Measurements from ENCODE around the gene RRBP1. TPM values are rescaled to one million over a fixed set of nuclear protein-coding genes. Genes with fewer than 3 reads are reported as not detected.

Gene RRBP1
- total and polyA plus RNA-seq, 7 experiments from 2014 or later = 4.1 to 73.9 (median 28.1) TPM

GRCh38 chr20:17648791-17649730 lies 33.0 kb downstream of the RRBP1 start:
- Mint-ChIP-seq H3K9me3 (no peaks in the 10 kb centered on the region), H3K27ac (peak overlapping the region in 3 of 9 donors; percentile 67 to 85 (median 72)), H3K27me3 (no peaks in the 10 kb centered on the region), H3K4me3 (peak overlapping the region in 2 of 10 donors; percentile 25 to 28), H3K4me1 (peaks cover 4 to 15% (median 8%) of the 10 kb centered on the region in 7 donors), H3K36me3 (no peaks in the 10 kb centered on the region)
- ChIA-PET CTCF (interaction anchor here (0.9 to 3.1 kb wide), 2 partner anchors 108 to 112 kb away, joined by 3 to 9 read pairs; no protein-coding TSS in a partner anchor), POLR2A (interaction anchor here (0.8 kb wide), 1 partner anchor 77 kb away, joined by 3 read pairs; no protein-coding TSS in a partner anchor)
- Histone ChIP-seq H3K9me3 (ENCODE audit: control insufficient read depth in 2 of 3, low read length in 3 of 3) (no peaks in the 10 kb centered on the region), H3K27ac (ENCODE audit: low read depth, low read length) (no peak overlapping the region), H3K27me3 (ENCODE audit: control insufficient read depth in 2 of 2, insufficient read depth in 2 of 2, low read length in 2 of 2) (no peaks in the 10 kb centered on the region), H3K36me3 (ENCODE audit: control insufficient read depth in 2 of 3, insufficient read depth in 3 of 3, low read length in 3 of 3) (no peaks in the 10 kb centered on the region), H3K4me1 (ENCODE audit: control insufficient read depth in 2 of 2, insufficient read depth in 2 of 2, low read length in 2 of 2) (no peaks in the 10 kb centered on the region), H3K4me3 (ENCODE audit: low read length) (no peak overlapping the region)
- ATAC-seq = peak; percentile 67
- intact Hi-C loops (cut with micrococcal nuclease) = loop anchor here (1.0 to 2.0 kb wide), 3 partner anchors 78 to 145 kb away; partner anchors contain the start of gene DSTN (in 1 of the 2)
- DNase-seq = peak in 7 of 9 donors; percentile 14 to 54 (median 30)

- no peak for DNase-seq
- H3K27me3 ChIP-seq (ENCODE audit: control insufficient read depth in 2 of 2, insufficient read depth in 2 of 2, low read length in 2 of 2) = no peaks in the 10 kb centered on the region
- no peak for ATAC-seq
- ChIA-PET POLR2A (no interaction called here), CTCF (interaction anchor here (3.1 kb wide), 1 partner anchor 111 kb away, joined by 9 read pairs; no protein-coding TSS in a partner anchor)
- Mint-ChIP-seq H3K27me3 (no peaks in the 10 kb centered on the region), H3K36me3 (no peaks in the 10 kb centered on the region), H3K4me3 (no peak overlapping the region), H3K9me3 (no peaks in the 10 kb centered on the region), H3K4me1 (peaks cover 4 to 15% (median 8%) of the 10 kb centered on the region in 7 donors), H3K27ac (peak overlapping the region in 1 of 9 donors; percentile 72)
- intact Hi-C loops (cut with micrococcal nuclease) = loop anchor here in 1 of 2 donors (2.0 kb wide), 1 partner anchor 77 kb away; the partner anchor contains the start of gene DSTN
- H3K36me3 ChIP-seq (ENCODE audit: control insufficient read depth in 2 of 3, insufficient read depth in 3 of 3, low read length in 3 of 3) = no peaks in the 10 kb centered on the region
- H3K4me3 ChIP-seq (ENCODE audit: low read length) = no peak overlapping the region
- H3K9me3 ChIP-seq (ENCODE audit: control insufficient read depth in 2 of 3, low read length in 3 of 3) = no peaks in the 10 kb centered on the region
- H3K4me1 ChIP-seq (ENCODE audit: control insufficient read depth in 2 of 2, insufficient read depth in 2 of 2, low read length in 2 of 2) = no peaks in the 10 kb centered on the region
- no peak overlapping the region for H3K27ac ChIP-seq (ENCODE audit: low read depth, low read length)
Observed at GRCh38 chr20:17648315-17648646, 33.8 kb downstream of the RRBP1 start.

GRCh38 chr20:17647391-17648314 lies 34.4 kb downstream of the RRBP1 start:
- ChIA-PET POLR2A (interaction anchor here (0.8 kb wide), 1 partner anchor 77 kb away, joined by 3 read pairs; no protein-coding TSS in a partner anchor), CTCF (interaction anchor here (0.7 to 3.1 kb wide), 2 partner anchors 81 to 111 kb away, joined by 3 to 9 read pairs; no protein-coding TSS in a partner anchor)
- DNase-seq (no peak), ATAC-seq (no peak)
- H3K4me1 ChIP-seq (ENCODE audit: control insufficient read depth in 2 of 2, insufficient read depth in 2 of 2, low read length in 2 of 2) = no peaks in the 10 kb centered on the region
- peaks cover 0 to 2% (median 0%) of the 10 kb centered on the region in 5 donors for H3K36me3 Mint-ChIP-seq
- no peak overlapping the region for H3K4me3 Mint-ChIP-seq
- no peaks in the 10 kb centered on the region for H3K27me3 ChIP-seq (ENCODE audit: control insufficient read depth in 2 of 2, insufficient read depth in 2 of 2, low read length in 2 of 2)
- no peak overlapping the region for H3K4me3 ChIP-seq (ENCODE audit: low read length)
- peak overlapping the region in 1 of 9 donors; percentile 65 for H3K27ac Mint-ChIP-seq
- no peaks in the 10 kb centered on the region for H3K9me3 Mint-ChIP-seq
- H3K4me1 Mint-ChIP-seq = peaks cover 4 to 15% (median 8%) of the 10 kb centered on the region in 7 donors
- intact Hi-C loops (cut with micrococcal nuclease) = loop anchor here in 1 of 2 donors (2.0 kb wide), 1 partner anchor 77 kb away; the partner anchor contains the start of gene DSTN
- H3K27me3 Mint-ChIP-seq = no peaks in the 10 kb centered on the region
- H3K36me3 ChIP-seq (ENCODE audit: control insufficient read depth in 2 of 3, insufficient read depth in 3 of 3, low read length in 3 of 3) = peaks cover 0 to 5% (median 0%) of the 10 kb centered on the region in 3 experiments
- H3K9me3 ChIP-seq (ENCODE audit: control insufficient read depth in 2 of 3, low read length in 3 of 3) = no peaks in the 10 kb centered on the region
- no peak overlapping the region for H3K27ac ChIP-seq (ENCODE audit: low read depth, low read length)

- Histone ChIP-seq H3K9me3 (ENCODE audit: control insufficient read depth in 2 of 3, low read length in 3 of 3) (no peaks in the 10 kb centered on the region), H3K27me3 (ENCODE audit: control insufficient read depth in 2 of 2, insufficient read depth in 2 of 2, low read length in 2 of 2) (no peaks in the 10 kb centered on the region), H3K27ac (ENCODE audit: low read depth, low read length) (no peak overlapping the region), H3K36me3 (ENCODE audit: control insufficient read depth in 2 of 3, insufficient read depth in 3 of 3, low read length in 3 of 3) (peaks cover 0 to 10% (median 0%) of the 10 kb centered on the region in 3 experiments), H3K4me1 (ENCODE audit: control insufficient read depth in 2 of 2, insufficient read depth in 2 of 2, low read length in 2 of 2) (no peaks in the 10 kb centered on the region), H3K4me3 (ENCODE audit: low read length) (no peak overlapping the region)
- CTCF ChIA-PET = interaction anchor here (0.7 kb wide), 1 partner anchor 81 kb away, joined by 3 read pairs; no protein-coding TSS in a partner anchor
- peaks cover 4 to 15% (median 8%) of the 10 kb centered on the region in 7 donors for H3K4me1 Mint-ChIP-seq
- peak overlapping the region in 1 of 9 donors; percentile 65 for H3K27ac Mint-ChIP-seq
- no peaks in the 10 kb centered on the region for H3K9me3 Mint-ChIP-seq
- POLR2A ChIA-PET = no interaction called here
- DNase-seq = no peak
- intact Hi-C loops (cut with micrococcal nuclease) = no loop called here
- no peaks in the 10 kb centered on the region for H3K27me3 Mint-ChIP-seq
- ATAC-seq = no peak
- peaks cover 0 to 4% (median 0%) of the 10 kb centered on the region in 5 donors for H3K36me3 Mint-ChIP-seq
- H3K4me3 Mint-ChIP-seq = peak overlapping the region in 1 of 10 donors; percentile 37
Observed at GRCh38 chr20:17646961-17647301, 35.1 kb downstream of the RRBP1 start.

GRCh38 chr20:17646209-17646960 lies 35.7 kb downstream of the RRBP1 start:
- Histone ChIP-seq H3K4me1 (ENCODE audit: control insufficient read depth in 2 of 2, insufficient read depth in 2 of 2, low read length in 2 of 2) (no peaks in the 10 kb centered on the region), H3K36me3 (ENCODE audit: control insufficient read depth in 2 of 3, insufficient read depth in 3 of 3, low read length in 3 of 3) (peaks cover 0 to 16% (median 0%) of the 10 kb centered on the region in 3 experiments), H3K4me3 (ENCODE audit: low read length) (no peak overlapping the region), H3K27me3 (ENCODE audit: control insufficient read depth in 2 of 2, insufficient read depth in 2 of 2, low read length in 2 of 2) (no peaks in the 10 kb centered on the region), H3K9me3 (ENCODE audit: control insufficient read depth in 2 of 3, low read length in 3 of 3) (no peaks in the 10 kb centered on the region), H3K27ac (ENCODE audit: low read depth, low read length) (no peak overlapping the region)
- DNase-seq (no peak), ATAC-seq (no peak)
- no peak overlapping the region for H3K27ac Mint-ChIP-seq
- no peak overlapping the region for H3K4me3 Mint-ChIP-seq
- peaks cover 4 to 15% (median 8%) of the 10 kb centered on the region in 7 donors for H3K4me1 Mint-ChIP-seq
- intact Hi-C loops (cut with micrococcal nuclease) = no loop called here
- POLR2A ChIA-PET = no interaction called here
- no peaks in the 10 kb centered on the region for H3K27me3 Mint-ChIP-seq
- H3K9me3 Mint-ChIP-seq = no peaks in the 10 kb centered on the region
- CTCF ChIA-PET = no interaction called here
- H3K36me3 Mint-ChIP-seq = peaks cover 0 to 4% (median 0%) of the 10 kb centered on the region in 5 donors
